ACC112 (cell line): ENCODE results near the gene CNKSR3.
A peak's percentile ranks its signal among the peaks of the same experiment; 100 is the strongest.

Experiments used
- H2AFZ ChIP-seq: fragments of 200-600 bp; sonication (generic); one replicate; pipeline ENCODE4 v1.6.0; 2017; ENCODE audit warnings: antibody characterized with exemption, low read length; ENCODE audit not compliant: unreplicated experiment
- H3K27ac ChIP-seq: fragments of 200-600 bp; sonication (generic); 2 replicates; pipeline ENCODE4 v1.5.1; 2014; ENCODE audit warnings: low read depth, mild to moderate bottlenecking, antibody characterized with exemption, low read length, moderate library complexity
- H3K27me3 ChIP-seq: fragments of 200-600 bp; sonication (generic); 2 replicates; pipeline ENCODE4 v1.6.1; 2014; ENCODE audit warnings: mild to moderate bottlenecking, antibody characterized with exemption, low read length, moderate library complexity, mixed read lengths; ENCODE audit not compliant: insufficient read depth
- H3K36me3 ChIP-seq: fragments of 200-600 bp; sonication (generic); 2 replicates; pipeline ENCODE4 v1.6.1; 2016; ENCODE audit warnings: mild to moderate bottlenecking, antibody characterized with exemption, low read length, moderate library complexity, mixed read lengths; ENCODE audit not compliant: insufficient read depth
- H3K4me1 ChIP-seq: fragments of 200-600 bp; sonication (generic); one replicate; pipeline ENCODE4 v1.6.1; 2016; ENCODE audit warnings: low read length, mixed read lengths; ENCODE audit not compliant: insufficient read depth, unreplicated experiment, control insufficient read depth
- H3K4me3 ChIP-seq: fragments of 200-600 bp; sonication (generic); 2 replicates; pipeline ENCODE4 v1.5.1; 2014; ENCODE audit warnings: mild to moderate bottlenecking, low read depth, low read length
- H3K79me2 ChIP-seq: fragments of 200-600 bp; sonication (generic); one replicate; pipeline ENCODE4 v1.6.0; 2016; ENCODE audit warnings: low read length; ENCODE audit not compliant: control insufficient read depth, unreplicated experiment, insufficient read depth

CNKSR3 gene

GRCh38 chr6:154478701-154479060, 31.8 kb downstream of the CNKSR3 start:
- no peak overlapping the region for H2AFZ ChIP-seq
- no peaks in the 10 kb centered on the region for H3K36me3 ChIP-seq
- H3K4me1 ChIP-seq, result peaks cover 27% of the 10 kb centered on the region
- H3K79me2 ChIP-seq, result peaks cover 2% of the 10 kb centered on the region
- H3K4me3 ChIP-seq, result peak overlapping the region; percentile 54
- no peak overlapping the region for H3K27ac ChIP-seq
- H3K27me3 ChIP-seq, result no peaks in the 10 kb centered on the region

- Histone ChIP-seq H2AFZ (no peak overlapping the region), H3K79me2 (peaks cover 2% of the 10 kb centered on the region), H3K27ac (no peak overlapping the region), H3K4me3 (no peak overlapping the region), H3K36me3 (no peaks in the 10 kb centered on the region), H3K4me1 (peaks cover 27% of the 10 kb centered on the region), H3K27me3 (no peaks in the 10 kb centered on the region)
These were observed 32.3 kb downstream of the CNKSR3 start for GRCh38 chr6:154478021-154478700.

- no peaks in the 10 kb centered on the region for H3K79me2 ChIP-seq
- H3K4me1 ChIP-seq, result peaks cover 27% of the 10 kb centered on the region
These were observed 34.0 kb downstream of the CNKSR3 start for GRCh38 chr6:154476494-154476893.

GRCh38 chr6:154474648-154475428, 35.6 kb downstream of the CNKSR3 start:
- Histone ChIP-seq H3K36me3 (peaks cover 7% of the 10 kb centered on the region), H3K27ac (peak overlapping the region; percentile 36; the same call in 1 of the 2 replicates), H3K4me3 (no peak overlapping the region)

More at GRCh38 chr6:154476494-154476893, 34.0 kb downstream of the CNKSR3 start:
- Histone ChIP-seq H3K27ac (no peak overlapping the region), H3K4me3 (no peak overlapping the region), H3K36me3 (no peaks in the 10 kb centered on the region), H2AFZ (no peak overlapping the region), H3K27me3 (no peaks in the 10 kb centered on the region)

GRCh38 chr6:154473324-154473723, 37.2 kb downstream of the CNKSR3 start:
- no peak overlapping the region for H3K4me3 ChIP-seq
- H3K4me1 ChIP-seq, result peaks cover 9% of the 10 kb centered on the region
- H3K27me3 ChIP-seq, result no peaks in the 10 kb centered on the region
- H3K79me2 ChIP-seq, result no peaks in the 10 kb centered on the region
- no peak overlapping the region for H2AFZ ChIP-seq
- no peak overlapping the region for H3K27ac ChIP-seq
- H3K36me3 ChIP-seq, result peaks cover 7% of the 10 kb centered on the region

More at GRCh38 chr6:154474648-154475428, 35.6 kb downstream of the CNKSR3 start:
- Histone ChIP-seq H3K27me3 (no peaks in the 10 kb centered on the region), H2AFZ (no peak overlapping the region), H3K4me1 (peaks cover 23% of the 10 kb centered on the region), H3K79me2 (no peaks in the 10 kb centered on the region)

- Histone ChIP-seq H3K79me2 (no peaks in the 10 kb centered on the region), H2AFZ (no peak overlapping the region), H3K27ac (no peak overlapping the region), H3K27me3 (no peaks in the 10 kb centered on the region), H3K4me3 (no peak overlapping the region), H3K36me3 (peaks cover 7% of the 10 kb centered on the region), H3K4me1 (peaks cover 7% of the 10 kb centered on the region)
These were observed 38.7 kb downstream of the CNKSR3 start for GRCh38 chr6:154471609-154472362.

- Histone ChIP-seq H3K27me3 (no peaks in the 10 kb centered on the region), H3K27ac (no peak overlapping the region), H3K79me2 (no peaks in the 10 kb centered on the region), H2AFZ (no peak overlapping the region), H3K36me3 (peaks cover 7% of the 10 kb centered on the region), H3K4me3 (no peak overlapping the region), H3K4me1 (peaks cover 2% of the 10 kb centered on the region)
These were observed 41.1 kb downstream of the CNKSR3 start for GRCh38 chr6:154469306-154469935.

GRCh38 chr6:154468760-154469159, 41.7 kb downstream of the CNKSR3 start:
- no peak overlapping the region for H3K27ac ChIP-seq
- no peak overlapping the region for H2AFZ ChIP-seq
- H3K36me3 ChIP-seq, result peaks cover 7% of the 10 kb centered on the region
- H3K27me3 ChIP-seq, result no peaks in the 10 kb centered on the region
- H3K79me2 ChIP-seq, result no peaks in the 10 kb centered on the region
- H3K4me3 ChIP-seq, result no peak overlapping the region
- H3K4me1 ChIP-seq, result no peaks in the 10 kb centered on the region

GRCh38 chr6:154466971-154467679, 43.4 kb downstream of the CNKSR3 start:
- Histone ChIP-seq H3K4me3 (no peak overlapping the region), H3K4me1 (no peaks in the 10 kb centered on the region), H2AFZ (no peak overlapping the region), H3K27me3 (no peaks in the 10 kb centered on the region), H3K36me3 (peaks cover 7% of the 10 kb centered on the region), H3K27ac (no peak overlapping the region), H3K79me2 (no peaks in the 10 kb centered on the region)

- Histone ChIP-seq H3K79me2 (no peaks in the 10 kb centered on the region), H3K4me1 (no peaks in the 10 kb centered on the region), H2AFZ (no peak overlapping the region), H3K27me3 (no peaks in the 10 kb centered on the region), H3K4me3 (no peak overlapping the region), H3K27ac (no peak overlapping the region), H3K36me3 (peaks cover 7% of the 10 kb centered on the region)
These were observed 44.3 kb downstream of the CNKSR3 start for GRCh38 chr6:154466139-154466538.
